NCI-H1930 (cell line): ENCODE measurements around the gene KRT76.
"Not testable (repeated sequence)": the region's sequence is repeated elsewhere in the genome, so short reads cannot be mapped to it uniquely, and the experiment has no call there.

ENCODE experiments used
- DNase-seq, 2 experiments: peaks; one replicate each; lab custom pipeline; 2025; lab: John Stamatoyannopoulos, UW

Gene KRT76

DNA sequence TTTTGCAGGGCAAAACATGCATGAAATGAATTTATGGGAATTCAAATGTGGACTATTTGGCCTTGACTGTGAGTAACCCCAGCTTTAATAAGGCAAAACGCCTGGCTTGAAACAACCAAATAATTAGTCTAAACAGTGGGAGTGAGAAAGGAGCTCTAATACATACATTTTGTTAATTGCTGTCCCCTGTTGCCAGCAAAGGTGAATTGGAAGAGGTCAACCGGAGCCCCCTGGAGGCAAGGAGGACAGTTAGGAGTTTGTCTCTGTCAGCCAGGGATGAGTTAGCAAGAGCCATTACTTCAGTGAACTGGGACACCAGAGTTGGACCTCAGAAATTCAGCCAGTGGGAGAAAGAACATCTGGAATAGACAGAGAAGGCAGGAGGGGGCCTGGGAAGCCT lies 17.4 kb downstream of the KRT76 start:
- no peak for DNase-seq

DNA sequence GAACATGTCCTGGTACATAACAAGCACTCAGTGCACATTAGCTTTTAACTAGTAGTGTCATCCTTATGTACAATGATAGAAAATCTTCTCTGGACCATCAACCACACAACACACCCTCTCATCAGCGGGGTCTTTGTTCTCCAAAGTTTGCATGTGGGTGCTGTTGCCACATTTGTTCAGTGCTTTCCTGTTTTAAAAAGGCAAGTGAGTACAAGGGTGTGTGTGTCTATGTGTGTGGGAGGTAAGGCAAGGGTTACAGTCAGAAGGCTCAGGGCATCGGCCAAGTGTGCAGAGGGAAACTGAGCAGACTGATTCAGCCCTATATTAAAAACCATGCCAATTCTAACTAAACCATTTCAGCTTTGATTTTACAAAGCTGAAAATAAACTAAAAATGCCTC lies 17.9 kb downstream of the KRT76 start:
- DNase-seq: no peak

DNA sequence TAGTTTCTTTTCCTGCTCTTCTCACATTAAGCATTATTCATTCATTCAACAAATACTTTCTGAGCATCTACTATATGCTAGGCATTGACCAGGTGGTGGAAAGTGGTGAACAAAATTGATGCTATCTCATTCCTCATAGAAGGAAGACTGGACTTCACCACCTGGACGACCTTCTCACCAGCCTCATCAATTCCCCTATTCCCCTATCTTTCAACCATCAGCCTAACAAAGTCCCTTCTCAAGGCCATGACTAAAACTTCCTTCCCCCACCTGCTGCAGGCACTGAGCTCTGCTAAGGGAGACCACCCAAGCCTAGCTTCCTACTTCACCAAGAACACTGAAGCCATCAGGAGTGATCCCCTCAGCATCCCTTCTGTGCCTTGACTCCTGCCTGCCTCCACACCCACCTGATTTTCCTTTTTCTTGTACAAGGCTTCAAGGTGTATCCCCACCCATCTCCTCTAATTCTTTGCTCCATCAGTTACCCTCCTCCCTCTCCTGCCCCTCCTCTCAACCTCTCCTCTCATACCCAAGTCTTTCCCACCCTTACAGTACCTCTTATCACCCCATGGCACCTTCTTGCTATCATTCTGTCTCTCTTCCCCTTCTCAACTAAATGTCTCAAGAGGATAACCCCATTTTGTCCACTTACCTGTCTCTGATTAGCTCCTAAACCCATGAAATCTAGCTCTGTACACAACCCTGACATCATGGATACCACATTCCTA lies 19.5 kb downstream of the KRT76 start:
- no peak for DNase-seq

DNA sequence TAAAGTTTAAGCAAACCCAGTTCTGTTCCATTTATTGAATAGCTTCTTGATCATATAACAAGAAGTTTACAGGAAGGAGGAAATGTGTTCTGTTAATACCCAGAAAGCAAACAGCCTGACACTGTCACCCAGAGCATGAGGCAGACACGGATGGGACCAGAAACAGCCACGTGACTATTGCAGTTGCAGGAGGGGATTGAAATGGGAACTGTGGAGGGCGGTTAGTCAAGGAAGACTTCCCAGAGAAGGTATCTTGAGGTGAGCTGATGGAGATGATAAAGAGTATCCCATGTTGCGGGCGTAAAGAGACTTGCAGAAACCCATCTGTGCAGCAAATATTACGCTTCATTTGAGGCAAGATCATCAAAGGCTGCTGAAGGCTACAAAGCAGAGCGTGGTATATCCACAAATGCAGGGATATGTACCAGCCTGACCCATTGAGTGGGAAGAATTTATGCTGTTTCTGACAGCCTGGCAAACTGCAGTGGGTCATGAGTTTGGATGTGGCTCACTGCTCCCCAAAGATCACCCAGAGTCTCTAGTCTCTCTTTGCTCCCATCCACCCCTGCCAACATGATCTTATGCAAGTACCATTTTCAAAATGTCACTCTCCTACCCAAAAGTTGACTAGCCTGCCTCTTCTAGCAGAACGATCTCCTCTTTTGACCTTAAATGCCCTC lies 20.7 kb downstream of the KRT76 start:
- DNase-seq: no peak

DNA sequence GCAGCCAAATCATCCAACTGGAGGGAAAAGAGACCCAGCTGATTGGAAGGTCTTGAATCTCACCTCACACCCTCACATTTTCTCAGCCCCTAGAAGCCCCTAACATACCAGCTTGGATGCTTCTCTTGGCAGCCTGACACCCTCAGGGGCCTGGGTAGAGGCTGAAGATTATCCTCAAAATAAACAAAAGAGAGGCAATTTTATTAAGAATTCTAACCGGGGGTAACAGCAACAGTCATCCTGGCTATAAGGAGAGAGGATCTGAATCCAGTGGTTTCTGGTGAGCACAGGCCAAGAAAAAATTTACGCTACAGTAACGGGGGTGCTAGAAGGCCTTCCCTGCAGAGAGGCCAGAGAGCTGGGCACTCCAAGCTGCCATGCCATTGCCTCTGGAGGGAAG lies 21.6 kb downstream of the KRT76 start:
- no peak for DNase-seq

DNA sequence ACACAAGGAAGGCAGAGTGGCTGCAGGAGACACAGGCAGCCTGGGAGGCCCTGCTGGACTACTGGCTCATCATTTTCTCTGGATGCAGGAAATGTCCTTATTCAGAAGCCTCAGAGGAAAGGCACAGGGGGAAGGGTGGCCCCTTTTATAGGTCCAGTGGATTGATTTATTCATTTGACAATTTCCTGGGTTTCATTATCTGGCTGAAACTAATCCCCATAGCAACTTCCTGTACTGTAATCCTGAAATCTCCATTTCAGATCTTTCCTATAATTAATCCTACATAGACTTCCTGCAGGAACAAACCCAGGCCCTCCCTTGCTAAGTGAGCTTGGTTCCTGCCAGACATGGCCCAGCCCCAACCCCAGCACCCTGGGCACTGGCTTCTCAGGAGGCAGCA lies 23.0 kb downstream of the KRT76 start:
- no peak for DNase-seq

DNA sequence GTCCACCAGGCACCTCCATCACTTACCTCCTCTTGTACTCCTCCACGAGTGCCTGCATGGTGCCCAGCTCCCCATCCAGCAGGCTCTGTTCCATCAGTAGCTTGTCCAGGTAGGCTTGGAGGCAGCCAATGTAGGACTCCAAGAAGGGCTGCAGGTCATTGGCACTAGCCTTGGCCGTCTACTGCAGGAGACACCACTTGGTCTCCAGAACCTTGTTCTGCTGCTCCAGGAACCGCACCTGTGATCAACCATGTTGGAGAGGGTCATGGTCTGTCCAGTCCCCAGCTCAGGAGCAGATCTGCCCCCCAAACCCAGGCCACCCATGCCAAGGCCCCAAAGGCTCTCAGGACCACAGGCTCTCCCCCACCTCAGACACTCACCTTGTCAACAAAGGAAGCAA lies 23.9 kb downstream of the KRT76 start:
- no peak for DNase-seq

DNA sequence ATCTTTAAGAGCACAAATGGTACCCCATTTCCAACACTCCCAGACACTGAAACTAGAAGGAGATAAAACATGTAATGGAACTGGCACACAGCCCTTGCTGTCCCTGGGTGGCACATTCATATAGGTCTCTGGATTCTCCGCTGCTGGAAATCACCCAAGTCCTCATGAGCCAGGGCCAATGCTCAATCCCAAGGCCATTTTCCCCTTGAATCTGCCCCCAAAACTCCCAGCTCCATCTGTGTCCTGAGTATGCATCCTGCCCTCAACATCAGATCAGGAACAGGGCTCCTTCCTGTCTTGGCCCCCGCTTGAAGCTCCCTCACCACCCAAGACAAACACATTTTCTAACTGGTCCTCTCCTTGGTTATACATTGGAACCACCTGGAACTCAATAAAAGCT lies 24.6 kb downstream of the KRT76 start:
- no peak for DNase-seq

DNA sequence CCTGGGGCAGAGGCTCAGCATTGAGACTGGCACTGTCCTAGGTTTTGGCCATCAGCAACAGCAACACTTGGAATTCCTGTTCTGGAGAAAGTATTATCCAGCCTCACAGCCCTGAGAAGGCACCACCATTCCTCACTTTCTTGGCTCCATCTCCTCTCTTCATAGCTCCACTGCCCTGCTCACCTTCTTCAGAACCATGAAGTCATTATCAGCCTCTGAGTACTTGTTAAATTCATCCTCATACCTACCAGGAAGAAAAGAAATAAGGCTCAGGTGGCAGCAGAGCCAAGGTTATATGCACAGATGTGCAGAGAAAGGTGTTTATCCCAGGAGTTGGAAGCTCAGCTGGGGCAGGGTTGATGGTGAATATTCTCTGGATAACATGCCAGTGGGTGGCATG lies 25.4 kb downstream of the KRT76 start:
- no peak for DNase-seq

DNA sequence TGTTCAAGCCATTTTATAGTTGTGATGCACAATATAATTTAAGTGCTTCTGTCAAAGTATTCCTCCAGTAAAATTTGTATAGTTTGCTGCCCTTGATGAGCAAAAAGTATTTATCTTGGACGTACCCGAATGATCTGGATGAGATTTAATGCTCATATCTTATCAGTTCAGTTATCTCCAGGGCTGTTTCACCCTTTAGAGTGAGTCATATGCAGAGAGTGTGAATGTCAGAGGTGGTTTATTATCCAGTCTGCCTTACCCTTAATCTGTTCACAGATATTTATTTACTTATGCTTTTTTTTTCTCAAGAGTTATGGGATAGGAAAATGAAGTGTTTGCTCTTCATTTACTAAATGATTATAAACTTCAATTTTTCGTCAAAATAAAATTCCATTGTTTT lies 26.6 kb downstream of the KRT76 start:
- not testable (repeated sequence) for DNase-seq

DNA sequence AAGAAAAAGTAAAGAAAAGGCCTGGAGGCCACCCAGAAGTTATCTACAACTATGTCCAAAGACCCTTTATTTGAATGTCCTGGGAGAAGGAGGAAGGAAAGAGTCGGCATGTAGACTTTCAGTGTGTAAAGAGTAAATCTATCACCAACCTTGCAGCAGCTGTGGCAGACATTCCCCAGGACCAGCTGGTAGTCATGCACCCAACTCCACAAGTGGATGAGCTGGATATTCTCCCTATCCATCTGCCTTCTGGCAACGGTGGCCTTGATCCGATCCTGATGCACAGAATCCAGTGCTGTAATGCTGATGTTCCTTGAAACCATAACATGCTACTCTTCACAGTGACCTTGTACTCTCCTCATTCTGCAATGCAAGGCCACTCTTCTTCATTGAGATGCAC lies 27.3 kb downstream of the KRT76 start:
- no peak for DNase-seq

DNA sequence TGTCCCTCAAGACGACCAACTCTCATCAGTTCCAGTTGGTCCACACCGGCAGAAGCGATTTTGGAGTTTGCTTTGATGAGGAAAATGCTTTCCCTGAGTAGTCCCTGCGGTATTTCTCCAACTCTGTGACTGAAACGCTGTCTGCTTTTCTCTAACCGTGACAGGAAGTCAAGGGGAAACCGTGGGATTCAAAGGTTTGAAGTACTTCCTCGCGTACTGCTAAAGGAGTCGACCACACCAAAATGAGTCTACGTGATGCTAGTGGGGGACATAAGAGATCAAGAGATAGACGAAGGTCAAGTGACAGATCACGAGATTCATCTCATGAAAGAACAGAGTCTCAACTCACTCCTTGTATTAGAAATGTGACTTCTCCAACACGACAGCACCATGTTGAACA lies 28.6 kb downstream of the KRT76 start:
- no peak for DNase-seq

DNA sequence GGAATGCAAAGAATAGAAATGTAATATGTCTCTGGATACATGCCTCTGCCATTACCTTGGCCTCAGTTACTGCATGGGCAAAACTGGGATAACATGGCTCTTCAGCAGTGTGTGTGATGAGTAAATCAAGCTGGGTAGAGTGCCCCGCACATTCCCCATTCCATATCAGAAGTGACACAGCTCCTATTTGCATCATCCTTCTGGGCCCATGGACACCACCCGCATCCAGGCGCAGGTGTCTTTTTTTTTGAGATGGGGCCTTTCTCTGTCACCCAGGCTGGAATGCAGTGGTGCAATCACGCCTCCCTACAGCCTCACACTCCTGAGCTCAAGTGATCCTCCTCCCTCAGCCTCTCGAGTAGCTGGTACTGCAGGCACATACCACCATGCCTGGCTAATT lies 31.6 kb downstream of the KRT76 start:
- no peak for DNase-seq

DNA sequence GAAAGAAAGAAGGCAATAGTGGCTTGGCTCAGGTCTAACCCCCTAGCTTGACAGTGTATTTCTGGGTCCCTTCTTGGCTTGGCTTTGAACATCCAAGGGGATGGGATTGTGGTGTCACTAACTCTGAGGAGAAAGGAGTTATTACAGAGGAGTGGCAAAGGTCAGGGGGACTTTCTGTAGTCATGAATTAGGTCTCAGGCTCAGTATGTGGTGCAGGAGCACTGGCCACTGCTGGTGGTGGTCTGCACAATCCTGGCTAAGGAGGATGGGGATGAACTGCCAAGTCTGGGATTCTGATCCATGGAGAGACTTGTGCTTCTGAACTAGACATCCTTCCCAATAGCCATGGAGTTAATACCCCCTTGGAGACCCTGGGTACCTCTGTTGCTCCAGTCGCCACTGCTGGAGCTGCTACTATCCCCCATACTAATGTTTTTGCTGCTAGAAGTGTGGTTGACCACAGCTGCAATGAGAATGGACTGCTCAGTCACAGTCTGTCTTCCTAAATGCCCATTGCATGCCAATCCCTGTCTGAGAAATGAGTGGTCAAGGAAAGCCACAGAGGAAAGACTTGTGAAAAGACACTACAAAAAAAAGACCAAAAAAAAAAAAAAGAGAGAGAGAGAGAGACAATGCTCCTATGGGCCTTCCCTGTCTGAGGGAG lies 32.5 kb downstream of the KRT76 start:
- no peak for DNase-seq

DNA sequence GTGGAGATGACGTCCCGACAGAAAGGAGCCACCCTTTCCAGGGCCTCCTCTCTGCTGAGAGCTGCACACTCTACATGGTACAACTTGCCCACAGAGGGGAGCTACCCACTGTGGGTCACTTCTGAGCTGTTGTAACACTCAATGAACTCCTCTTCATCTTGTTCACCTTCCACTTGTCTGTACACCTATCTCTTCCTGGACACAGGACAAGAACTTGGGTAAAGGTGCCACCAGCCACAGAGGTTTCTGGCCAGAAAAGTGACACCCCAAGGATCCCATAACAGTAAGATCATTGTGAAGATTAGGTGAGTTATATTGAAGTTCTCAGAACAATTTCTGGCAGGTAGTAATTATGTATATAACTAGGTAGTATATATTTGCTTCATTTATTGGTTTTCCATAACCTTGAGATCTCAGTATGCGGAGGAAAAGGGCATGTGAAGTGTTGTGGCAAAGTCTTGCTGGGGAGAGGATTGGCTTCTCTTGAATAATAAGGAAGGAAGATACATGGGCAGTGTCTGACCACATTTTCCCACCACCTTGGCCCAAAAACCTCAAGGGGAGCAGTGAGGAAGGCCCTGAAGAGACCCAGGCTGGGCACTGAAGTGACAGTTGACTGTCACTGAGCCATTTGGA lies 34.2 kb downstream of the KRT76 start:
- DNase-seq: no peak

DNA sequence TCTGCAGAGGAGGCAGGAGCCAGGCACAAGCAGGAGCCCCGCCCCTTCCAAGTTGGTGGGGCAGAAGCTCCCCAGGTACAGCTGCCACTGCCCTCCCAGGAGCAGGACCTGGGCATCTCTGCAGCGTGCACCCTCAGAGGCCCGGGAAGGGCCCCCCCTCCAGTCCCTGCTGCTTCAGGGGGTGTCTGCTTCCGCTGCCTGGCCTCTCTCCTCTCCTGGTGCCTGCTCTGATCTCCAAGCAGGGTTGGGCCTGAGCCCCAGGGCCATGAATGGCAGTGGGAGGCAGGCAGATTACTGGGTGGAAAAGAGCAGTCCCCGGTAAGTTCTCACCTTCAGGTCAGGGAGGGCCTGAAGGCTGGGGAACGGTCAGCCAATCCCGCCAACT lies 35.0 kb downstream of the KRT76 start:
- no peak for DNase-seq

DNA sequence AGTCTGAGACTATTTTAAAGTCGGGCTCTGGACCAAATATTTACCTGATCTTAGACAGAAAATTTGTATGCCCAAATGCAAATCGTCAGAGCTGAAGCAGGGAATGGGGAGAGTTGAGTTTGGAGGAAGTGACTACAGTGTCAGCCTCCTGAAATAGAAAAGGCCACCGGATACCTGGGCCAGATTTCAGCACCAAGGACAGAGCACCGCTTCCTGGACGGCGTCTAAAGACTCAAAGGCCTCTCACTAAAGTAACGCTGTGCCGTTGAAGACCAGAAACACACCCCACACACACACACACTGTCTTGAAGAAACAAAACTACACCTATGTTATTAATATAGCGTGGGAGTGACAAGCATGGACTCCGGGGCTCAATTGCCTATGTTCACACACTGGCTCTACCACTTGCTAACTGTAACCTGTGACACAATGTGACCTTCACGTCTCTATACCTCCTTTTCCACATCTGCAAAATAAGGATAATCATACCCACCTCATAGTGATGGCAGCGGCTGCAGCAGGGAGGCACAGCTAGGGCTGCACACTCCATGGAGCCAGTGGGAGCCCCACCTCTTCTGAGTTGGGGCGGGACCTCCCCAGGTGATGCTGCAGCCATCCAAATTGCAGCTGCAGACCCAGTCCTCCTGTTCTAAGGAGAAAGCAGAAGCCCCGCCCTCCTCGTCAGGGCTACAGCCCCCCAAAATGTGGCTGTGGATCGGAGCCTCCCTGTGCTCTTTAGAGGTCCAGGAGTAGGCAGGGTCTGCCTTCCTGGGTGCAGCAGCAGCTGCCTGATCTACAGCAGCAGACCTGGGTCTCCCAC lies 35.6 kb downstream of the KRT76 start:
- no peak for DNase-seq

DNA sequence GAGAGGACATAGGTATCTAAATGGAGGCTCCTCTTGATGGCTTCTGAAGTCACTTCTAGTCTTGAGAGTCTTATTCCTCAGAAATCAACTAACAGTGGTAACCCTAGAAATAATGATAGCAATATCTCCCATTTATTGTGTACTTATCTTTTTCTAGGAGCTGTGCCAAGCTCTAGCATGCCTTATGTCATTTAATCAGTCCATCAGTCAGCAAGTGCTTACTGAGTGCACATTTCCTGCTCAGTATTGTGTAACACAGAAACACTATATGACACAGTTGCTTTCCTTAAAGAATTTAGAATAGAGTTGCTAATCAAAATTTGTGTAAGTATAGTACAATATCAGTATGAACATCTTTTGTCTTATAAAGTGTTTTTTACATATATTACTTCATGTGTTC lies 36.6 kb downstream of the KRT76 start:
- DNase-seq: no peak

DNA sequence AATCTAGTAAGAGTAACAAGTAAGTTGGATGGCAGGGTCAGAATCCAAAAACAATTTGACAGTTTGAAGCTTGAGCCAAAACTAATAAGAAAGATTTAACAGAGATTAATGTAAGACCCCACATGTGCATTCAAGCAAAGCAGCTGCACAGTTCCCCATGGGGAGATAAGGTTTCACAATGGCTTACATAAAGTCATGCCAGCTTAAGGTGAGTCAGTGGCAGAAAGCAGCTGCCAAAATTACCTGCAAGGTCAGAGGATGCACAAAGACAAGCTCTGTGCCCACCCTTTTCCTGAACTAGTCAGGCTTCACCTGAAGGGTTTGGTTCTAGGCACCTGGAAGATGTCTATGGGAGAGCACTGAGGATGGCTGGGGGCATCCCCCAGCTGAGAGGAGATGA lies 37.2 kb downstream of the KRT76 start:
- DNase-seq: no peak

DNA sequence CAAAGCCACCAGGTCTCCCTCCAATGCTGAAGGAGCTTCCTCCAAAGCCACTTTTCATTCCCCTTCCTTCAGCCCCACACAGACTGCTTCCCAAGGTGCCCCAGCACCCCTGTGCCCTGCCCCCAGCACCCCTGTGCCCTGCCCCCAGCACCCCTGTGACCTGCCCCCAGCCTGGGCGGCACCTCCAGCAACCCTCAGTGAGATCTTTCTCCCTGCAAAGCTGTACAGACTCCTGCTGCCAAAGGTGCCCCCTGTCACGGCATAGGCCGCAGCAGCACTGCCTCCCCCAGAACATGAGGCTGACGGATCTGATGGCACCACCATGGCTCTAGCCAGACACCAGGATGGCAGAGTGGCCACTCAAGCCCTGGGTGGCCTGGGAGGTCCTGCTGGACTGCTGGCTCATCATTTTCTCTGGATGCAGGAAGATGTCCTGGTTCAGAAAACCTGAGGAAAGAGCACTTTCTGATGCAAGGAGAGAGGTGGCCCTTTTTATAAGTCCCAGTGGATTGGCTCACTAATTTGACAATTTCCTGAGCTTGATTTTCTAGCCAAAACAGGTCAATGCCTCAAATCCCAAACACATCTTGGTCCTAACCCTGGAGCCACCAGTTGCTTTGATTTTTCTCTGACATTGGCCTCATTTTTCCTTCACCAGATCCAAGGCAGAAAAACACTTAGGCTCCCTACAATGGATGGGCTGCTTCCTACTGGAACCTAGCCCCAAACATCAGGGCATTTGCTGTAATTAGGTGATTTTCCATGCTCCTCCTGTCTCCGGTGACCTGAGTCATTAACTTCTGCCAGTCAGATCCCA lies 41.1 kb downstream of the KRT76 start:
- no peak for DNase-seq

DNA sequence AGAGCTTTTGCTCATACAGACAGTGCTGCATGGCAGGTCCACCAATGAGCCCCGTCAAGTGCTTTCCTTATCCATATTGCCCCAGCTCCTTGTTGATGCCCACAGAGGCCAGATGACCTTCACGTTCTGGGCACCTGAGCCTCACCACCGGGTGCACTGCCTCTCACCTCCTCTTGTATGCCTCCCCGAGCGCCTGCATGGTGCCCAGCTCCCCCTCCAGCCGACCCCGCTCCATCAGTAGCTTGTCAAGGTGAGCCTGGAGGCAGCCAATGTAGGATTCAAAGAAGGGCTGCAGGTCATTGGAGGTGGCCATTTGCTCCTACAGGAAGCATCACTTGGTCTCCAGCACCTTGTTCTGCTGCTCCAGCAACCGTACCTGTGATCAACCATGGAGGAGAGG lies 42.0 kb downstream of the KRT76 start:
- no peak for DNase-seq
